NCI-H748 treated with DMSO at 0.1 percent for 48 hours (cell line): ENCODE data around the gene SPARCL1.

Experiments
- DNase-seq: peaks from one replicate; lab custom pipeline; 2025; lab: John Stamatoyannopoulos, UW

SPARCL1 gene

GRCh38 chr4:87540146-87541058 lies 11.2 kb upstream of the SPARCL1 start:
- DNase-seq = no peak

DNA sequence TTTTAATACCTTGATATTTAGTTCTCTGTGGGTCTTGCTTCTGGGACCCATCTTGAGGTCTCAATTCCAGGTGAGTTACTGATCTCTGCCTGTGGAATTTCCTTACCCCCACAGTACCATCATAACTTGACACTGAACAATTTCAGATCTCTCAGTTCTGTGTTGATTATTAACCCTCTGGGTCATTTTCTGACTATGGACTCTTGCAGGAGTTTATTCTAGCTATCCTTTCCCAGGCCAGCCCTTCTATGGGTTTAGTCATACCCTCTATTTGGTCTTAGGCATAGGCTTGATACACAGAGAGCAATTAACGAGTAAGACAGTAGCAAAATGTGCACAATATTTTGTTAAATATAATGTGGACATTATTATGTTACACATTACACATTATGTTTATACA lies 3.7 kb upstream of the SPARCL1 start:
- DNase-seq = no peak

DNA sequence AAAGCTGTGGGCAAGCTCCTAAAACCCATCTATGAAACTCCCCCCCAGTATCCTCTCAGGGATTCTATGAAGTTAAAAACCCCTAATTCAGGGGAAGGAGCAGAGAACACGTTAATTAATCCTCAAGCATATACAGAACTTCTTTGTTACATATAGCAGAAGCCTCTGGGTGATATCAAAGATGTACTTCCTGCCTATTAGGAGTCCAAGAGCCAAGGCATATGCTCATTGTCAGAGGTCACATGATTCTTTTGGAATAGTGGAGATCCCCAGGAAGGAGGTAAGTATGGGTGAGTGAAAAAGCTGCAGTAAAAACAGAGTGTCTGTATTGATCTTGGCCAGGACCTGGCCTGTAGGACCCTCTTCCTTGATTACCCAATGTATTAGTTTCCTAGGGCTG lies 2.9 kb upstream of the SPARCL1 start:
- DNase-seq = no peak

- DNase-seq = no peak
Measured at GRCh38 chr4:87531621-87532020, 2.4 kb upstream of the SPARCL1 start.

- DNase-seq = no peak
Measured at GRCh38 chr4:87530868-87531267, 1.7 kb upstream of the SPARCL1 start.

GRCh38 chr4:87530229-87530628 lies 1.1 kb upstream of the SPARCL1 start:
- no peak for DNase-seq

DNA sequence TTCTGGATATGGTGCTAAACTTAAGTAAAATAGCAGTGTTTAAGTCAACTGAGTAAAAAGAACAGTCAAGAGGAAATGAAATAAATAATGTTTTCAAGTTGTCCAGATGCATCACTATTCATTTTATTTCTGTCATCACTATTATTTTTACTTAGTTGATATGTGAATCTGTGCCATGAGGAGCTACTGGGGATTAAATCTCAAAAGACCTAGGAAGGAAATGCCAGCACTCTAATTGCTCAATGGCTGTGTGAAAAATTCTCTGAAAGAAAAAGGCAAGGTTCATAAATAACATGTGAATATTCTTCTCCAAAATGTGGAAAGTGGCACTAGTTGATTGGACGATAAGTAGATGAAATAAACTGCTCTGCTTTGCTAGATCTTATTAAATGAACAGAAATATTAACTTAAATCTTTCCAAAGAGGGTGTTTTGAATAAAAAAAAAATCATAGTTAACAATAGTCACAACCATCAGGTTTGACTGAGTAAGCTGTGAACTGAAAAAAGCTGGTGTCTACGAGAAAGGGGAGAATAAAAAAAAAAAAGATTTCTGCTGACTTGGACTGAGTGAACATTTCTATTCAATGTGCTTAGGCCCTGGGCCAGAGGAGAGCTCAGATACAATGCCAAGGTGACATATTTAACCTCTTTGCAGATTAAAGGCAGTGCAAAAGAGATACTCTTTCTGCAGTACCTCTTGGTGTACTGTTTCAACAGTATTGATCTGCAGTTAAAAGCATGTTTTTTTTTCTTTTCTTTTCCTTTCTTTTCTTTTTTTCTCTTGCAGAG lies 1.6 kb downstream of the SPARCL1 start:
- no peak for DNase-seq

GRCh38 chr4:87525636-87526295 lies 3.4 kb downstream of the SPARCL1 start:
- DNase-seq = no peak

DNA sequence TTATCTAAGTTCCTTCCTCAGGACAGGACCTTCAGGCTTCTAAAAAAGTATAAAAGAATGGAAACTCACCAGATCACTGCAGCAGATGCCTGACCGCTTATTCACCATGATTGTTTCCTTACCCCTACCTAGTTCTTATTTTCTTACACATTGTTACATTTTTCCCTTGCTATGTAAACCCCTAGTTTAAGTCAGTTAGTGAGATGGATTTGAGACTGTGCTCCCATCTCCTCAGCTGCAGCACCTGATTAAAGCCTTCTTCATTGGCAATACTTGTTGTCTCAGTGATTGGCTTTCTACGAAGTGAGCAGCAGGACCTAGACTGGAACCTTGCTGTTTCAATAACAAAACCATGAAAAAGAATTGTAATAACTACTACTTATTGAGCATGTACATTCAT lies 4.7 kb downstream of the SPARCL1 start:
- DNase-seq = no peak

GRCh38 chr4:87523307-87523706 lies 5.9 kb downstream of the SPARCL1 start:
- DNase-seq = no peak

DNA sequence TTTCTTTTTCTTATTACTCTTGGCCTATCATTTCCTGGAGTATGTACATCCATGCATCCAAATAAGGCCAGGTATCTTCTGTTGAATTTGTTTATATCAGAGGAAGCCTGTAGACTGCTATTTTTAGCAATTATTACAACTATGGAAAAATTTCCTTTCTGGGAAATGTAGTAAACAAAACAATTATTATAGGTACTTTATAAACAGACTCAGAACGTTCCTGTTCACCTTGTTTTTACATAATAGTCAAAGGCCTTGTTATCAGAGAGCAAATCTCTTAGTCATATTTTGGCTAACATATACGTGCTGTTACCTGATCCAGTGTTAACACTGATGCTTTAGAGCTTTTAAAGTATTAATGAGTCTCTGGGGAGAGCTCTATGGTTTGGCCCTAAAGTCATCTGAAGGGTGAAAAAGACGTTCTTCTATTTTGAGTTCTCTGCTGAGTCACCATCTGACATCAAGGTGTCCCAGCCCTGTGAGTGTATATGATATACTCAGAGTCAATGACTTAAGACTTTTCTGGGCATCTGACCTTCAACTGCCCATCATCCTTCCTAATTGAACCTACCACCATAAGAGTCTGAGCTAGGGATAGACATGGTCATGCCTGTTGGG lies 7.3 kb downstream of the SPARCL1 start:
- DNase-seq = no peak

GRCh38 chr4:87521319-87521718 lies 7.9 kb downstream of the SPARCL1 start:
- DNase-seq = no peak

- DNase-seq = no peak
Measured at GRCh38 chr4:87517621-87518020, 11.6 kb downstream of the SPARCL1 start.

GRCh38 chr4:87516683-87517082 lies 12.5 kb downstream of the SPARCL1 start:
- no peak for DNase-seq

DNA sequence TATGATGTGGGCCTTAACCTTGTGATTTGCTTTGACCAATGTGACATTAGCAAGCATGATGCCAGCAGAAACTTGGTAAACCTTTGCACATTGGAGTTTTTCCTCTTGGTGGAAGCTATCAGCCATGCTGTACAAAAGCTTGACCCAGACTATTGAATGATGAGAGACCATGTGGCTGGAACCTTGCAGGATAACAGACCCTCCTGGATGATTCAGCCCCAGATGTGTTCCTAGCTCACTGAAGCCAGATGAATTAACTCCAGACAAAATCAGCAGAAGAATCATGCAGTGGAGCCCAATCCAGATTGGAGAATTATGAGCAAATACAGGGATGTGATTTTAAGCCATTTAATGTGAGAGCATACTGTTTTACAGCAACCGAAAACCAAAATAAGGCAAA lies 16.8 kb downstream of the SPARCL1 start:
- no peak for DNase-seq

DNA sequence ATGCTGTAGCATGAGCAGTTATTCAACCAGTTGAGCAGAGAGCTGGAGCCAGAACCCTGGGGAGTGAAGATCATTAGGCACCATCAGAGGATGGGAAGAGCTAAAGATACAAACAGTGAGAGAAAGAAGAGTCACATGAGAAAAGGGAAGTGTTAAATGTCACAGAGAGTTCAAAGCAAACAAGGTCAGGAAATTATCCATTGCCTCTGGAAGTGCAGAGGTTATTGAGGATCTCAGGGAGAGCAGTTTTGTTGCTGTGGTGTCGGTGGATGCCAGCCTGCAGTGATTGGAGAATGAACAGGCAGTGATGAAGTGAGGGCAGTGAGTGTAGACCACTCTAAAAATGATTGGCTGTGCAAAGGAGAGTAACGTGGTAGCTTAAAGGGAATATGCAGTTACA lies 17.7 kb downstream of the SPARCL1 start:
- DNase-seq = no peak

- DNase-seq = no peak
Measured at GRCh38 chr4:87510747-87511146, 18.4 kb downstream of the SPARCL1 start.

DNA sequence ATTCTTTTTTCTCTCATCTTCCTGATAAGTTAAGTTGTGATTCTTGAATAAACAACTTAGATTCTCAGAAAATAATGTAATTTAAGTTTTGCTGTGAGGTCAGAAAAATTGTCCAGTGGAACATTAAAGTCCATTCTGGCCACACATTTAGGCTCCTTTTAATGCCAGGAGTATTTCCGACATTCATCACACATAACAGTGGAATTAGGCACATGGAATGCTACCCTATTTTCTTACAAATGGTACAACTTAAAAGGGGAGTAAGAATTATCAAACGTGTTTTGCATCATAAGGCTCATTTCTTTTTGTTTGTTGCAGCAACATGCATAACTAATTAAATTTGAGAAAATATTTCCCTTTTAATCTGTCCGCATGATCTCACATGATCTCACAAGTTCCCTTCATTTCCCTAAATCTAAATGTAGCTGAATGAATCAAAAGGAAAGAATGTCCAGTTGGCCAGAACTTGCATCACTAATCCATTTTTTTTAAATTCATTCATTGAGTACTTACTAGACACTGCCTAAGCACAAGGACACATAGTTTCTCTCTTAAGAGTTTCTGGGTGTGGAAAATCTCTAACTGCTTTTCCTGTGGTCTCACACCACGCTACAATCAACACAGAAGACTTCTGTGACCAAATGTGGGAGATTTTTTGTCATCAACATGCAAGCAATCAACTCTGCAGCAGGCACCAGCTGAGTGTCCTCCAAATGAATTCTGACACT lies 22.0 kb downstream of the SPARCL1 start:
- no peak for DNase-seq

- no peak for DNase-seq
Measured at GRCh38 chr4:87505862-87506261, 23.3 kb downstream of the SPARCL1 start.

DNA sequence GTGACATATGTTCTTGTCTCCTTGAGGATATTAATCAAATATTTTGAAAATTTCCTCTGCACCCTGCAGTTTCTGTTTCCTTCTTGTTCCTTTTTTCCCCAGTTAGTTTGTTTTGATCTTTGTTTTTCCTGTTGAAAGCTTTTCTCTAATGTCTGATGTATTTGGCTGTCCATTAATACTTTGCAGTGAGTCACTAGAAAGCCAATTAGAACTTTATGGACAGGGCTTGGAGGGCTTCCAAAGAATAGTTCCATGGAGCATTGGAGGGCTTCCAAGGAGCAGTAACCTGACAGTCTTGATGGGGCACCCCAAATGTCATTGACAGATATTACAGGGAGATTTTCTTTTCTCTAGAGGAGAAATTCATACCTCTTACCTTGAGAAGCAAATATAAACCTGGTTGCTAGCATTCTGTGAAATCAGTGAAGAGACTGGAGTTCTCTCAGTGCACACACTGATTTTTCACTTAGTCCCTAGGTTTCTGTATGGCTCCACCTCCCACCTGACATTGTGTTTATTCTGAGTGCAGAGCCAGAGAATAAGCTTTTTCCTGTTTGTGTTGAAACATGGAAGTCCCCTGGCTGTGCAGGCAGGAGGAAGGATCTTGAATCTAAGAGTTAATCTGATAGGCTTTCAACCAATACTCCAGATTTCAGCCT lies 26.5 kb downstream of the SPARCL1 start:
- DNase-seq = no peak

DNA sequence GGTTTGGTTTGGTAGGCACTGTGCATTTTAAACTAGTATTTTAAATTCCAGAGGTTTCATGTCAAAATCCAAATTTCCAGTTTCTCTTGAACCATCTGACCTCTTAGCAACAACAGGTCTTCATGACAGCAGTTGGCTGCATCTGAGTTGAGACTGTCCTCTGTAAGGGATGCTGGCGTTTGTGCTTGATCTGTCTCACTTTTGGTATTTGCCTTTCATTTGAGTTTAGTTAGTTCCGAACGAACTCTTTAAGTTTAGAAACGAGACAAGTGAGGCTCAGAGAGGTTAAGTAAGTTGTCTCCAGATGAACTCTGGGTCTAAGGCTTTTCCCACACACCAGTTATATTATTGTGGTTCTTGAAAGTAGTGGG lies 29.1 kb downstream of the SPARCL1 start:
- no peak for DNase-seq
